Hematopoietic multipotent progenitor cell treated with erythropoietin and hydrocortisone succinate and interleukin-3 and kit ligand, for 17 days (in vitro differentiated cells): ENCODE results near the gene THBS2.
"Not testable (repeated sequence)": the region's sequence is repeated elsewhere in the genome, so short reads cannot be mapped to it uniquely, and the experiment has no call there.

Experiments
- DNase-seq: peaks from one replicate; pipeline ENCODE4 v3.0.0-alpha.2; 2015; ENCODE audit warnings: low spot score

THBS2 gene

DNA sequence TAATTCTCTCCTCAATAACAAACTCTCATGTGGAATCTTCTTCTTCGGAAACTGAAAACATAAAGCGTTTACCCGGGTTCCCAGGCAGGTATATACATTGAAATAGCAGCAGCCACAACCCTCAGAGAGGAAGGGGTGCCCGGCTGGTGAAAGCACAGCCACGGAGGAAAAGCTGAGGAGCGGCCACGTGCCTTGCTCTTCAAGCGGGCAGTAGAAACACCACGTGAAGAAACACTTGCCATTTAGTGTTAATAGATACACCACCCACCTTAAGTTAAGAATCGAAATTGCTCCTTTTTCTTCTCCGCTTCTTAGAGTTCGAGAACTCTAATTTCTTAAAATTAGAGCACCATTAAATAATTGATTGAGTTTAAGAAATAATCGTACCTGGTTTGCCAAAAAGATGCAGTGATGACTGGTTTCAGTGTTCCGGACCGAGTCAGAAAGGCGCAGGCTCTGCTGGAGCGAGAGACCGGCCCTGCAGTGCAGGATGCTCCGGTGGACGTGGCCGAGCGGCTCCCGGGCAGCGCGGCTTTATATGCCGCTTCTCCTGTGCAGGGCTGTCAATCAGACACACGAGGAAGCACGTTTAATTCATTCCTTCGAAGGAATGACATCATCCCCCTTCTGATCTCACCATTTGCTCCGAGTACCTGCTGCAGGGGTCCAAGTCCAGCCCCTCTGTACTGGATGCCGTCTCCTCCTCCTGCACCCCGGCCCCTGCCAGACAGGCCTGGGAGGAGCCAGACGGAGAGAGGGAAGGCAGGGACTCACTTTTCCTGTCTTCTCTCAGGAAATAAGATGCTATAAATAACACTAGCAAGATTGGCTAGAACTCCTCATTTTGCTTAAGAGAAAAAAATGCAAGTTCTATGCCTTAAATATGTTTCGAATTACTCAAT, at the start of gene THBS2:
THBS2 (minus strand) TSS at position 510 of the 902 bp plus-strand sequence. CDS start 3,062 bp downstream, outside the sequence.
- DNase-seq, result no peak

DNA sequence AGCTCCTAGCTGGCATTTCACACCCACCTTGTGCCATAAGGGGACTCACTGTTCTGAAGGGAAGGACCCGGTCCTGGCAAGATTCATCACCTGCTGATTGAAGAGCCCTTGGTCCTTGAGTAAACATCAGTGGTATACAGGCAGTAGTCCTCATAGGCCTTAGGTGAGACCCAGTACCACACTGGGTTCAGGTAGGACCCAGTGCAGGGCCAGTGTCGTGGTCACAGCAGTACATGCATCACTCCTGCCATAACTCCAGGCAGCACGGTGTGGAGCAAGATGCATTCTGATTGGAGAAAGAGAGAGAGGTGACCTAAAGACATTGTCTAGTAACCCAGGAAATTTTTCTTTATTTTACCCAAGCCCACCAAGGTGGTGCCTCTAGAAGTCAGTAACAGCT, 49.1 kb upstream of the THBS2 start:
- no peak for DNase-seq

DNA sequence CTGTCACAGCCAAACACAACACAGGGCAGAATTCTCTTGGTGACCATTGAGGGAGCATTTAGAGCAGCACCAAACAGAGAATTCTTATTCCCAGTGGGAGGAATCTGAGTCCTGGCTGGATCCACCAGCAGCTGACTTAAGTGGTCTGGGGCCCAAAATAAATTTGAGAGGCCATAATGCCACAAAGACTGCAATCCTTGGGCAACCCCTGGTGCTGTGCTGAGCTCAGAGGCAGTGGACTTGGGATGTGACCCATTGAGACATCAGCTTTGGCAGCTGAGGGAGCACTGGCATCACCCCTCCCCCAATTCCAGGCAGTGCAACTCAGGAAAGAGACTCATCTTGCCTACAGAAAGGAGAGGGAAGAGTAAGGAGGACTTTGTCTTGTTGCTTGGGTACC, 48.6 kb upstream of the THBS2 start:
- no peak for DNase-seq

DNA sequence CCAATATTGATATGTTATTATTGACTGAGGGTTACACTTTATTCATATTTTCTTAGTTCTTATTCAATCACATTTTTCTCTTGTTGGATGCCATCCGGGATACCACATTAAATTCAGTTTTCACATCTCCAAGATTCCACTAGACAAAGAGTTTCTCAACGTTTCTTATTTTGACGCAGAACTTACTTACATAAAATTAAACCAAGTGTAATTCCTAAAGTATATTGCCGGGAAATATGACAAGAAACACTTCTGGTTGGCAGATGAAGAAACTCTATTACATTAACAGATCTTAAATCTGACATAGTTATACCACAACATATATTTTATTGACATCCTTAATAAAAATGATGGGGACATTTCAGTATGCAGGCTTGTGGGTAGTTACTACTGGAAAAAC, 47.3 kb upstream of the THBS2 start:
- DNase-seq, result no peak

DNA sequence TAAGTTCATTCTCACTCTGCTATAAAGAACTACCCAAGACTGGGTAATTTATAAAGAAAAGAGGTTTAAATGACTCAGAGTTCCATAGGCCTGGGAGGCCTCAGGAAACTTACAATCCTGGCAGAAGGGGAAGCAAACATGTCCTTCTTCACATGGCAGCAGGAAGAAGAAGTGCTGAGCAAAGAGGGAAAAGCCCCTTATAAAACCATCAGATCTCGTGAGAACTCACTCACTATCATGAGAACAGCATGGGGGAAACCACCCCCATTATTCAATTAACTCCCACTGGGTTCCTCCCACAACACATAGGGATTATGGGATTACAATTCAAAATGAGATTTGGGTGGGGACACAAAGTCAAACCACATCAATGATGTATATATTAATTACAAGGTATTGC, 45.0 kb upstream of the THBS2 start:
- DNase-seq, result not testable (repeated sequence)

DNA sequence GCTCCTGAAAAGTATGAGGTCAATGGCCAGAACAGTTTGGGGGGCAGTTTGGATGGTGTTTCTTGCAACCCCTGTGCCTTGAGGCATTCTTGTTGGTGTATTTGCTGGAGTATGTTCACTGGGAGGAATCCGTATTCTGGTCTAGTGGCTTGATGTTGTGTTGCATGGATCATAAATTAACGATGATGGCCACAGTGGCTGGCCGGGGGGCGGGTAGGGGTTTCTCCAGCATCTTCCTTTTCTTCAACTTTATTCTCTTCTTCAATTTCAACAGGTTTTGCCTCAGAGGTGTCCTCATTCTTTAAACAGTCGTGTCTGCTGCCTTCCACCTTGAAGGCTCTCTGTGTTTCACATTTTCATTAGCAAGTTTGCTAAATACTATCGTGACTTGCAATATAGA, 43.0 kb upstream of the THBS2 start:
- DNase-seq, result no peak

DNA sequence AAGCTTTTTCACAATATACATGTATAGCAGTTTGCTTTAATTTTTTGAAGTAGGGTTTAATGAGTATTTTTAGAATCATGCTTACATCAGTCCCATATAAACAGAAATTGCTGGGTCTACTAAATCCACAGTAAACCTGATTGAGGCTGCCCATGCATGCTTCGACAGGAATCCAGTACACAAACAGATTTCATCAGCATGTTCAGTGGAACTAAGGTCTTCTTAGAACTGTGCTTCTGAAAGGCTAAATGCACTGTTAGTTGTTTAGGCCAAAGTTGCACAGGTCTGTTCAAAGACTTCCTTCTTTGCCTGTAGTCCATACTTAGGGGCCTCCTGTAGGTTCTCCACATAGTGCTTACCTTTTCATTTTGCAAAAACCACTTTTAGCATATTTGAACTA, 42.5 kb upstream of the THBS2 start:
- no peak for DNase-seq

DNA sequence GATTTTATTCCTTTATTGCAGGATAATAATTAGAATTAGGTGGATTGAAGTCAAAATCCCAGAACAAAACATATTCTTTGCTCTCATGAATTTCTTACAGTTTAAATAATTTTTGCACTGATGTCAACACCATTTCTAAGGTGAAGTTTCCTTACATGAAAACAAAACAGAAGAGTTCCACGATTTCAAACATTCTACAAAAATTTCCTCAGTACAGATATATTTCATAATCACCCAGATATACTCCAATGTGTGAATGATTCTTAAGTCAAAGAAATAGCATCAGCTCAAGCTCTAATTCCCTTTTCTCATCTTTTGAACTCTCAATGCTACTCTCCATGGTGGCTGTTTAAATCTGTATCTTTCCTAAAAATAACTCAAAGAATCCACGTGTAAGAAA, 39.5 kb upstream of the THBS2 start:
- no peak for DNase-seq

DNA sequence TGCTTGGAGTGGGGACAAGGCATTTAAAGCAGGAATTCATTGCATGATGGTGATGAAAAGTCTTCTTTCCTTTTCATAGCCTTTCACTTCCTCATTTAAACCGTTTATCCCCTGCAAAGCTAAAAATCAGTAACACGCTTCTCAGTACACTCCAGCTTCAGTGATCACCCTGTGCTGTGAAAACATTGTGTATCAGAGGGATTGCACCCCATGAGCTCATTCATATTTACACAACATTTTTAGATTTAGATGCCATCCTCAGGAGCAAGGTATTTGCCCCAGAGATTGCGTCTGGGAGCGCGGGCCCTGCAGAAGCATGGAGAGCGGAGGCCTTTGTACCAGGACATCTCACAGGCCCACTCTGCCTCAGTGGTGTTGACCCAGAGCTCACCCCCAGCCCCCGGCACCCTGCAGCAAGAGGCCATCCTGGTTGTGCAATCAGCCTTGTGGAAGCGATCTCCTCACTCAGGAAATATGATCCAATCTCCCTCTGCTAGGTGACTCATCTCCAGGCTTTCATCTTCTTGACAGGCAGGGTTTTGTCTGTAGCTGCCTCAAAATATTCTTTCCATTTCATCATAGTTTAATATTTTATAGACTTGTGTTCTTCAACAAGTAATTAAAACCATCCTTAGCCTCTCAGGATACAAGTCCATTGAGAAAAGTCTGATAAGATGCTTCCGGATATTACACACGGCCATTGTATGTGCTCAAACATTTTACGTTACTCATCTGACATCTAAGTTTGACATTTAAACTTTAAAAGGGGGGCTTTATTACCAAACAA, 38.9 kb upstream of the THBS2 start:
- no peak for DNase-seq

DNA sequence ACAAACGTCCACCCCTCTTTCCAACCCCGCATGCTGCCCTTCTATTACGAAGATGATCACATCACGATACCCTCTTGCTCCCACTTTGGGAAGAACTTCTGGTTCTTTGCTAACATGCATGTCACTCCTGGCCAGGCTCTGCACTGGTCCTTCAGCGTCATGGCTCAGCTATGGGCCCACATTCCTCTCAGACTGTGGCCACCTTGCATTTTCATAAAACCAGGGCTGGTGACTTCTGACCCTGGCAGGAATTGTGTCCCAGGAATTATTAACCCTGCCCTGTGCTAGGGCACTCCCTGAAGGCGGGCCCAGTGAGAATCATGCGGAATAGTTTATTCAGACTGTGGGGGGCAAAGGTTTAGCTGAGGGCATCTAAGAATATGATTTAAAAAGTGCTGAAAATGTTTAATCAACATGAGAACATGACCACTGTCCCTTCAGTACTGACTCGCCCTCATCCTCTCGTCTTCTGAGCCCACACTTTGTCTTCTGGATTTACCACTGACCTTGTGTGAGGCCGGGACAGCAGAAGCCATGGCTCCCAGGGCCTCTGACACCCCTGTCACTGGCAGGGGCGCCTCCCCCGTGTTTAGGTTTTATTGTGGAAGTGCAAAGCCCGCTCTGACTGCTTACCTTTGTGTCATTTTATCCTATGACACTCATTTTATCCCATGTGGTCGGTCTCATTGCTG, 38.1 kb upstream of the THBS2 start:
- DNase-seq, result no peak

DNA sequence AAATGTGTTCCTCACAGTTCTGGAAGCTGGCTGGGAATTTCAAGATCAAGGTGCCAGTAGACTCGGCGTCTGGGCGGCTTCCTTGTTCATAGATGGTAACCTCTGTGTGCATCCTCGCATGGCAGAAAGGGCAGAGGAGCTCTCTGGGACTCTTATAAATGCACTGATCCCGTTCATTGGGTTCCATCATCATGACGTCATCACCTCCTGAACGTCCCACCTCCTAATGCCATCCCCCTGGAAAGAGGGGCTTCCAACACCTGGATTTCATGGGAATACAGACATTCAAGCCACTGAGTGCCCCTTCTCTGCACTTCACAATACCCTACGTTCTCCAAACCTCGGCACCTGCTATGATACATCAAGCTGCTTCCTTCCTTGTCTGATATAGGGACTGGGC, 37.5 kb upstream of the THBS2 start:
- no peak for DNase-seq

DNA sequence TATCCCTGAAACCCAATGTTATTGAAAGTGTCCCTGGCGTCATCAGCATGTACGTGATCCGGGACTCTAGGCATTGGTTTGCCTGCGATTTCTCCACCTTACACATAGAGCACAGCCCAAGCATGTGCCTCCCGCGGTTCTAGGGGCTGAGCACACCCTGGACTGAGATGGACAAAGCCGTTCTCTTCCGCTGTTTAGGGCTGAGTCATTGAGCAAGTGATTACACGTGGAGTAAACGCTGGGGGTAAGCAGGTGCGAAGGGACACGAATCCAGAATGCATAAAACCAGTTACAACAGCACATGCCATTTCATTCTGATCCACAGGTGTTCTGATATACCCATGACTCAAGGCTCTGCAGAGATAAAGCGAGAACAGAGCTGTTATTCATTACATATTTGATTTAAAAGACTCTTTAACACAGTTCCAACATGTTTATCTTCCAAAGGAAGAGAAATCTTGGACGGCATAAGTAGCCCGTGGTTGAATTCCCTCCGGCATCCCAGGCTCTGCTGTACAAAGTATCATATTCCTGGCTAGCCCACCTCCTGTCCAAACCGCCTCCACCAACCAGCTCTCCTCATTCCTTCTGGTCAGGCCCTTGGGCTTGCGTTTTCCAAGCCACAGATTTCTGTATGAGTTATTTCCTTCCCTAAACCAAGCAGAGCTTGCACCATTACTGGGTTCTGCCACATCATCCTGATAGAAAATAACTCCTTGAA, 36.1 kb upstream of the THBS2 start:
- DNase-seq, result no peak

DNA sequence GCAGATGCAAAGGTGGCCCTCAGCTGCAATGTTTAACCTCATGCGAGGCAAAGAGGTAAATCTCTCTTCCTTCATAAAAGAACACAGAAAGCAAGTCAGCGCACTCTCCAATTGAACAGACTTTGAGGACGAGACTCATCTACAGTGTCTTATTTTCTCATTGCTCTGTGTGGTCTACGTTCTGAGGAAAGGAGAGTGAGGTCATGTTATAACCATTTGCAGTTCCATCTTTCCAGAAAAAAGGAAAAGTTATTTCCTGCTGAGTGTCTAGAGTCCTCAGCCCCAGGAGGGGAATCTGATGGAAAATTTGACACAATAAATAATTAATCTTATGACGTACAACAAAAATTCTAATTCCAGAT, 35.6 kb upstream of the THBS2 start:
- no peak for DNase-seq

DNA sequence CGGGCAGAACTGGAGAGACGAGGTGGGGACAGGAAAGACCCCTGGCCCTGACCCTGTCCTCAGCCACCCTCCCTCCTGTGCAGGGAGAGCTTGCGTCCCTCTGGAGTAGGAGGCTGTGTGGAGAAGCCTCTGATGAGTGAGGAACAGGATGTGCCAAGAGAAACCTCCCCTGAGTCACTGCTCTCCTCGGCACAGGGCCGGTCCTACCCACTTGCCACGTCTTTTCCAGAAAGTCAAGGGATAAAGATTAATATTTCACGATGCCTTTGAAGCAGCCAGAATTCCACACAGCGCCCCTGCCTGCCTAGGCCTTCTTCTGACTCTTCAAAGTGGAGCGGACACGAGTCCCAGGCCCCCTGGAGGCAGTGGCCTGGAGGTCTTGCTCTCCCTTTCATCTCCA, 34.9 kb upstream of the THBS2 start:
- no peak for DNase-seq

DNA sequence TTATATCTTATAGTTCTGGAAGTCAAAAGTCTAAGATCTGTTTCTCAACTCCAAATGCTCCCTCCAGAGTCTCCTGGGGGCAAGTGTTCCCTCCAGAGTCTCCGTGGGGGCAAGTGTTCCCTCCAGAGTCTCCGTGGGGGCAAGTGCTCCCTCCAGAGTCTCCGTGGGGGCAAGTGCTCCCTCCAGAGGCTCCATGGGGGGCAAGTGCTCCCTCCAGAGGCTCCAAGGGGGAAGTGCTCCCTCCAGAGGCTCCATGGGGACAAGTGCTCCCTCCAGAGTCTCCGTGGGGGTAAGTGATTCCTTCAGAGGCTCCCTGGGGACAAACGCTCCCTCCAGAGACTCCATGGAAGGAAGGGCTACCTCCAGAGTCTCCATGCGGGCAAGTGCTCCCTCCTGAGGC, 34.0 kb upstream of the THBS2 start:
- no peak for DNase-seq

DNA sequence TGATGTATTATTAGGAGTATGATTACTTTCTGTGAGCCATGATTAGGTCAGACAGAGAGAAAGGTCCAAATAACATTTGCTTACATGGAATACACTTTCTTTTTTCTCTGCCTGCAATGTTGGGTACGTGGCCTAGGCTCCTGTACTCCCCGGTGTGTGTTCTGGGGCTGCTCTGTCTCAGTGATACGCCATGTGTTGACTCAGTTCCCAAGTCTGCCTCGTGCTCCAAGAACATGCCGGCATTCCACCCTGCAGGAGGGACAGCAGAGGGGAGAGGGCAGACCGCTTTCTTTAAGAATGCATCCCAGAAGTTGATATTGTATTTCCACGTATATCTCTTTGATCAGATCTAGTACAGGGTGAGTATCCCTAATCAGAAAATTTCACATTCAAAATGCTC, 33.3 kb upstream of the THBS2 start:
- no peak for DNase-seq

DNA sequence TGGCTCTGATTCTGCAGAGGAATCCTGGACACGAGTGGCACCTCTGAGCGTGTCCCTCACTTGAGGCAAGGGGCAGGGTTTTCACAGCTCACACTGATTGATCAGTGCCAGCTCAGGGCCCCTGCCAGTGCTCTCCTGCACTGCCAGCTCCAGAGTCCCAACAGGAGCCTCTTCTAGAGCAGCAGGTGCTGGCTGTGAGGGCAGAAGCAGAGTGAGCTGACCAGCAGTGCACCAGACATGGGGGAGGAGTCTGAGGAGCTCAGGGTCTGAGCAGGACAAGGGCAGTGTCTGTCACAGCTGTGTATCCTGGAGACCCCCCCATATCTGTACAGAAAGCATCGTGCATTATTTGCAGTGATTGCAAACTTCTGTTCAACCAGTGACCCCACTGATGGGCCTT, 31.5 kb upstream of the THBS2 start:
- DNase-seq, result no peak

DNA sequence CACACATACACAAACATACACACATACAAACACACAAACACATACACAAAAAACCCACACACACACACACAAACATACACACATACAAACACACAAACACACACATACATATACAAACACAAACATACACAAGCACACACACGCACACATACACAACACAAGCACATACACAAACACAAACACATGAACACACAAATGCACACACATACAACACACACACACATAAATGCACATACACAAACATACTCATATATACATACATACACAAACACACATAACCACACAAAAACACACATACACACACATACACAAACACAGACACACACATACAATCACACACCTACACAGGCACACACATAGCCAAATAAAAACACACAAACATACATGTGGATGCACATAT, 30.3 kb upstream of the THBS2 start:
- DNase-seq, result no peak

DNA sequence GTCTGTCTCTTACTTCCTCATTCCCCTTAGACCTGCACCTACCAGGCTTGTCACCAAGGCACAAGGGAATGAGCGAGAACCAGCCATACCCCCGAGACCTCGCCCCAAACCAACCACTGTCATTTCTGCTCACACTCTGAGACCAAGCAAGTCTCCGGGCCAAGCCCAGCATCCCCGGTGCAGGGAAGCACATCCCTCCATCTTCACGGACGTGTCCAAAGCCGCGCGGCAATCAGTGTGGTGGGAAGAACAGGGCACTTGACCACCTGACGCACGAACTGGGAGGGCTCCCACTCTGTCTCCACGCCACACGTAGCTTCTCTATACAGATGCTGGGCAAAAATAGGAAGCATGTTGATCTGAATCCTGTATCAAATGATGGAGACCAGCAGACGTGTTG, 28.4 kb upstream of the THBS2 start:
- DNase-seq, result no peak

DNA sequence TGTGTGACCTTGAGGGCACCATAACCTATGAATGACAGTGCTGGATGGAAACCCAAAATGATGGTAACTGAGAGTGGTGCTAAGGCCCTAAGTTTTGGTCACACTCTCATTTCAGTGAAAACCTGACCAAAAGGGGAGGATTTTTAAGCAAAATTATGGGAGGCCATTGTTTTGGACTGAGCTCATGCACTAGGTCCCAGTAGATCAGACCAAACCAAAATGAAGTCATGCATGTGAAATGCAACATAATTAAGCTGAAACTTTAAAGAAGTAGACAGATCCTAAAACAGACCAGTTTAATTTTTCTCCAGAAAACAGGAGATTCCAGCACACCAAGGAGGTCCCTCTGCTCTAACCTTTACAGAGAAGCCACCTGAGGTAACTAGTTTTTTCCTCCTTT, 24.0 kb upstream of the THBS2 start:
- DNase-seq, result no peak

DNA sequence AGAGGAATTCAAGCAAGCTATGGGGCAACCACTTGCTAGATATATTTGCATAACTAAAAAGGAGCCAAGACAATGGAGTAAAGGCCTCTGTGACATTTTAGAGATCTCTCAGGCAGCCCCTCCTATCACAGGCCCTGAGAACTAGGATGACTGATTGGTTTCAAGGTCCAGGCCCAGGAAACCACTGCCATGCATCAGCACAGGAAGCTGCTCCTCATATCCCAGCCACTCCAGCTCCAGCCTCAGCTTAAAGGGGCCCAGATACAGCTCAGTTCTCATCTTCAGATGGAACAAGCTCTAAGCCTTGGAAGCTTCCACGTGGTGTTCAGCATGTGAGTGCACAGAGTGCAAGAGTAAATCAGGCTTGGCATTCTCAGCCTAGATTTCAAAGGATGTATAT, 21.1 kb upstream of the THBS2 start:
- DNase-seq, result no peak

DNA sequence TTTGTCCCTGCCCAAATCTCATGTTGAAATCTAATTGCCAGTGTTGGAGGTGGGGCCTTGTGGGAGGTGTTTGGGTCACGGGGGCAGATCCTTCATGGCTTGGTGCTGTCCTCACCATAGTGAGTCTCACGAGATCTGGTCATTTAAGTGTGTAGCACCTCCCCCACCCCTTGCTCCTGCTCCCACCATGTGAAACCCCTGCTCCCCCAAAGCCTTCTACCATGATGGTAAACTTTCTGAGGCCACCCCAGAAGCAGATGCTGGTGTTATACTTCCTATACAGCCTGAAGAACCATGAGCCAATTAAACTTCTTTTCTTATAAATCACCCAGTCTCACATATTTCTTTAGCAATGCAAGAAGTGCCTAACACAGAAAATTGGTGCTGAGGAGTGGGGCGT, 19.9 kb upstream of the THBS2 start:
- DNase-seq, result no peak
